ENCODE data around the gene KCTD11. TPM values are rescaled to one million over a fixed set of nuclear protein-coding genes. Genes with fewer than 3 reads are reported as not detected.

Gene KCTD11
- total and polyA plus RNA-seq, 10 of the 15 experiments (the other 5 are each of a cell fraction or from before 2014, with no cell fraction given): 0.05 to 7.3 (median 2.9) TPM

- ChIA-PET RAD21 (ENCODE audit: unreplicated experiment) (interaction anchor here (1.6 to 5.0 kb wide), 2 partner anchors 12 to 19 kb away, joined by 4 to 45 read pairs; partner anchors contain the start of gene ACAP1), SMC1A (ENCODE audit: uncharacterized antibody, unreplicated experiment) (interaction anchor here (2.6 to 4.8 kb wide), 2 partner anchors 12 to 19 kb away, joined by 10 to 33 read pairs; partner anchors contain the start of gene ACAP1), POLR2A (interaction anchor here (0.8 to 5.2 kb wide), 3 partner anchors 9 to 19 kb away, joined by 3 to 52 read pairs (median 31); partner anchors contain the start of genes ACAP1 and NEURL4), CTCF (interaction anchor here (0.6 to 4.4 kb wide), 7 partner anchors 10 to 1028 kb away, joined by 3 to 34 read pairs (median 4); partner anchors contain the start of genes ACAP1 and KRABD2)
- Histone ChIP-seq H3K9ac (ENCODE audit: control insufficient read depth, insufficient read depth, low read length) (no peak overlapping the region), H3K4me2 (ENCODE audit: control insufficient read depth, insufficient read depth) (no peak overlapping the region), H2AFZ (ENCODE audit: control insufficient read depth, low read depth, low read length) (no peak overlapping the region), H3K27me3 (replicated peaks in 1 of 2; ENCODE audit: control insufficient read depth in 2 of 2, insufficient read depth in 2 of 2, low read length in 1 of 2) (no peaks in the 10 kb centered on the region), H3K4me3 (no peak overlapping the region), H3K27ac (ENCODE audit: control insufficient read depth, insufficient read depth) (no peak overlapping the region), H3K36me3 (ENCODE audit: control insufficient read depth in 2 of 2, insufficient read depth in 2 of 2, low read length in 1 of 2) (peaks cover 10 to 22% of the 10 kb centered on the region in 2 experiments), H4K20me1 (ENCODE audit: control insufficient read depth, insufficient read depth) (no peaks in the 10 kb centered on the region), H3K9me3 (replicated peaks; ENCODE audit: control insufficient read depth, insufficient read depth, low read length) (no peaks in the 10 kb centered on the region), H3K4me1 (ENCODE audit: control insufficient read depth, insufficient read depth, low read length) (peaks cover 9% of the 10 kb centered on the region), H3K79me2 (ENCODE audit: control insufficient read depth, insufficient read depth, low read length) (peaks cover 7% of the 10 kb centered on the region)
- no peak for TF ChIP-seq ZNF384 (IDR thresholded peaks at IDR 0.05; ENCODE audit: borderline replicate concordance, low read depth, low read length)
- TF ChIP-seq, protein P1, sequence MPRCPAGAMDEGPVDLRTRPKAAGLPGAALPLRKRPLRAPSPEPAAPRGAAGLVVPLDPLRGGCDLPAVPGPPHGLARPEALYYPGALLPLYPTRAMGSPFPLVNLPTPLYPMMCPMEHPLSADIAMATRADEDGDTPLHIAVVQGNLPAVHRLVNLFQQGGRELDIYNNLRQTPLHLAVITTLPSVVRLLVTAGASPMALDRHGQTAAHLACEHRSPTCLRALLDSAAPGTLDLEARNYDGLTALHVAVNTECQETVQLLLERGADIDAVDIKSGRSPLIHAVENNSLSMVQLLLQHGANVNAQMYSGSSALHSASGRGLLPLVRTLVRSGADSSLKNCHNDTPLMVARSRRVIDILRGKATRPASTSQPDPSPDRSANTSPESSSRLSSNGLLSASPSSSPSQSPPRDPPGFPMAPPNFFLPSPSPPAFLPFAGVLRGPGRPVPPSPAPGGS (IDR thresholded peaks at IDR 0.05; ENCODE audit: borderline replicate concordance, insufficient read depth, low read depth, low read length, poor library complexity, severe bottlenecking): peak; percentile 67
- ATAC-seq (no peak), DNase-seq (ENCODE audit: low read depth, low spot score) (no peak), FAIRE-seq (no peak)
- intact Hi-C loops (cut with micrococcal nuclease; ENCODE audit: unreplicated experiment): no loop called here
- in situ Hi-C loops (cut with MboI): no loop called here
- WGBS (ENCODE audit: insufficient coverage, insufficient replicate concordance, low lambda C conversion rate, missing lambda C conversion rate): 80% methylated on average over 16 of the region's 19 CpGs
- TSS peak; percentile 52 for BruUV-seq (replicated peaks)
Observed at GRCh38 chr17:7348478-7349242, 3.3 kb upstream of the KCTD11 start.

Data from GM12878 (cell line).